ENCODE measurements around the gene RHOBTB1. TPM values are rescaled to one million over a fixed set of nuclear protein-coding genes. Genes with fewer than 3 reads are reported as not detected.

Gene RHOBTB1
- total and polyA plus RNA-seq, 9 of the 15 experiments (the other 6 are each of a cell fraction or from before 2014, with no cell fraction given) = 1.7 to 11.7 (median 9.3) TPM

DNA sequence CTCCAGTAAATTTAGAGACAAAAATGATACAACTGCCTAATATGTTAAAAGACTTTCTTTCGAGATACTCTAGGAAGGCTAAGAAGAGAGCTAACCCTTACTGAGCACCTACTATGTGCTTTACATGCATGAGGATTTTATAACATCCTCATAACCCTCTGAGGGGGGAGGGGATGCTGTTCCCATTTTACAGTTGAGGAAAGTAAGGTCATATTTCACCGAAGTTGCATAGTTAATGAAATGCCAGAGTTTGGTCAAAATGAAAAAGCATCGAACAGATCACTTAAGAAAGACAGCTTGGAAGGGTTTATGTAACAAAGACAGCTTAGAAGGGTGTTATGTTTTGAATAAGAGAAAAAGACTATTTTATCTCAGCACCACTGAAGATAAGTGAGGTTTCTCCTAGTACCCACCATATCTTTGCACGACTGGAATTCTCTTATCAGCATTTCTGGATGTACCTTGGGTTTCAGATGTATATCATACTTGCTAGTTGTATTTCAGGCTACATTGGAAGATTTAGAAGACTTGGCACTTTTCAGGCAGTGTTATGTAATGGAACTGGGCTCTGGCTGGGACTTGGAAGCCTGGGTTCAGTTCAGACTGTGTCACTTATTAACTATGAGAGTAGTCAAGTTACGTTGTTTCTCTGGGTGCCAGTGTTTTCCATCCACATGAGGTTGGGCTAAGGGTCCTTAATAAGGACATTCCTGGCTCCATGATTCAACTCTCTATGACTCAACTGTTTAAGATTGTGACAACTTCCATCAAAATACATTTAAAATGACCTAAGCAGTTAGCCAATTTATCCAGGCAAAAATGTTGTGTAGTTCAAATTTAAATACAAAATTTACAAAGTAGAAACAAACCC lies 6.0 kb downstream of the RHOBTB1 start (continued):
- TF ChIP-seq, protein P1, sequence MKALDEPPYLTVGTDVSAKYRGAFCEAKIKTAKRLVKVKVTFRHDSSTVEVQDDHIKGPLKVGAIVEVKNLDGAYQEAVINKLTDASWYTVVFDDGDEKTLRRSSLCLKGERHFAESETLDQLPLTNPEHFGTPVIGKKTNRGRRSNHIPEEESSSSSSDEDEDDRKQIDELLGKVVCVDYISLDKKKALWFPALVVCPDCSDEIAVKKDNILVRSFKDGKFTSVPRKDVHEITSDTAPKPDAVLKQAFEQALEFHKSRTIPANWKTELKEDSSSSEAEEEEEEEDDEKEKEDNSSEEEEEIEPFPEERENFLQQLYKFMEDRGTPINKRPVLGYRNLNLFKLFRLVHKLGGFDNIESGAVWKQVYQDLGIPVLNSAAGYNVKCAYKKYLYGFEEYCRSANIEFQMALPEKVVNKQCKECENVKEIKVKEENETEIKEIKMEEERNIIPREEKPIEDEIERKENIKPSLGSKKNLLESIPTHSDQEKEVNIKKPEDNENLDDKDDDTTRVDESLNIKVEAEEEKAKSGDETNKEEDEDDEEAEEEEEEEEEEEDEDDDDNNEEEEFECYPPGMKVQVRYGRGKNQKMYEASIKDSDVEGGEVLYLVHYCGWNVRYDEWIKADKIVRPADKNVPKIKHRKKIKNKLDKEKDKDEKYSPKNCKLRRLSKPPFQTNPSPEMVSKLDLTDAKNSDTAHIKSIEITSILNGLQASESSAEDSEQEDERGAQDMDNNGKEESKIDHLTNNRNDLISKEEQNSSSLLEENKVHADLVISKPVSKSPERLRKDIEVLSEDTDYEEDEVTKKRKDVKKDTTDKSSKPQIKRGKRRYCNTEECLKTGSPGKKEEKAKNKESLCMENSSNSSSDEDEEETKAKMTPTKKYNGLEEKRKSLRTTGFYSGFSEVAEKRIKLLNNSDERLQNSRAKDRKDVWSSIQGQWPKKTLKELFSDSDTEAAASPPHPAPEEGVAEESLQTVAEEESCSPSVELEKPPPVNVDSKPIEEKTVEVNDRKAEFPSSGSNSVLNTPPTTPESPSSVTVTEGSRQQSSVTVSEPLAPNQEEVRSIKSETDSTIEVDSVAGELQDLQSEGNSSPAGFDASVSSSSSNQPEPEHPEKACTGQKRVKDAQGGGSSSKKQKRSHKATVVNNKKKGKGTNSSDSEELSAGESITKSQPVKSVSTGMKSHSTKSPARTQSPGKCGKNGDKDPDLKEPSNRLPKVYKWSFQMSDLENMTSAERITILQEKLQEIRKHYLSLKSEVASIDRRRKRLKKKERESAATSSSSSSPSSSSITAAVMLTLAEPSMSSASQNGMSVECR (CRISPR knock-in tag; IDR thresholded peaks at IDR 0.05) = no peak
- TF ChIP-seq MEF2A (IDR thresholded peaks at IDR 0.05; ENCODE audit: control insufficient read depth, low read depth, low read length) (no peak), SMARCA5 (IDR thresholded peaks at IDR 0.05) (0 out of 2 replicates have a peak, but pooled peaks have one; percentile 21), KDM1A (IDR thresholded peaks at IDR 0.05) (peak; percentile 69 to 81), RBM25 (IDR thresholded peaks at IDR 0.05; ENCODE audit: low read depth, low read length, severe bottlenecking) (peak; percentile 94), TEAD1 (CRISPR knock-in tag; IDR thresholded peaks at IDR 0.05) (0 out of 4 replicates have a peak, but pooled peaks of 1 of the 2 experiments have one; percentile 9)

Measured in K562 (cell line).